ENCODE measurements around the gene AMIGO3.
A peak's percentile ranks its signal among the peaks of the same experiment; 100 is the strongest.
"Not testable (repeated sequence)": the region's sequence is repeated elsewhere in the genome, so short reads cannot be mapped to it uniquely, and the experiment has no call there.

AMIGO3 gene

DNA sequence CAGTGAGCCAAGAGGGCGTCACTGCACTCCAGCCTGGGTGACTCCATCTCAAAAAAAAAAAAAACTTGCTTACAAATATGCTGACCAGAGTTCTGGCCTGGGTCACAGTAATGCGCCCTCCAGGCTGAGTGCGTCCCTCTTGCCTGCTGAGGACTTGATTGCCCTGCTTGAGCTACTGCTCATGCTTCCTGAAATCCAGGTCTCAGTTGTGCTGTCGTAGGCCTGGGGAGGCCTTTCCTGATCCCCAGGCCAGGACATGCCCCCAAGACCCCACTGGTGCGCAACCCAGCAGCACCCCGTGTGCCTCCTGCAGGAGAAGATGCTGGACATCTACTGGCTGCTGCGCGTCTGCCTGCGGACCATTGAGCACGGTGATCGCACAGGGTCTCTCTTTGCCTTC, 7.3 kb downstream of the AMIGO3 start:
- DNase-seq (ENCODE audit: low read depth in 2 of 2) = no peak

DNA sequence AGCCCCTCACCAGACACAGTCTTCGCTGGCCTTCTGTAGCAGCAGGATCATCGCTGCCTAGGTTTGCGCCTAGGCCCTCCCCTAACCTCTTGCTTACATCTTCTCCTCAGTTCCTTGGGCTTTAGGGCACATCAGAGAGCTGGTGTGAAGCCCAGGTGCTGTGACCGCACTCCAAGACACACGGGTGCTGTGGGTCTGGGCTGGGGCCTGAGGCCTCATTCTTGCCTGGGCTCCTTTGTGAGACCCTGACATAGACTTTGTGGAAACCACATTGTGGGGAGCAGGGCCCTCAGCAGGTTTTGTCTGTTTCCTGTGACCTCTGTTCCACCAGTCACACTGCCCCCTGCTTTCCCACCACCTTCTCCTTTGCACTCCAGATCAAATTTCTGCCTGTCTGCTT, 8.0 kb downstream of the AMIGO3 start:
- DNase-seq (ENCODE audit: low read depth in 2 of 2) = no peak

DNA sequence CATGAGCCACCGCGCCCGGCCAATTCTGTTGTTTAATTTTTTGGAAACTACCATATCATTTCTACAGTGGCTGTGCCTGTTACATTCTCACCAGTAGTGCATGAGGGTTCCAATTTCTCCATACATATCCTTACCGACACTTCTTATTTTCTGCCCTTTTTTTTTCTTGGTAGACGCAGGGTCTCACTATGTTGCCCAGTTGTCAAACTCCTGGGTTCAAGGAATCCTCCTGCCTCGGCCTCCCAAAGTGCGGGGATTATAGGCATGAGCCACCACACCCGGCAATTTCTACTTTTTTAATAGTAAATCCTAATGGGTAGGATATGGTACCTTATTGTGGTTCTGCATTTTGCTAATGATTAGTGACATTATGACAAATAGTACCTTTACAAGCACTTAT, 9.6 kb downstream of the AMIGO3 start:
- no peak for DNase-seq (ENCODE audit: low read depth in 2 of 2)

DNA sequence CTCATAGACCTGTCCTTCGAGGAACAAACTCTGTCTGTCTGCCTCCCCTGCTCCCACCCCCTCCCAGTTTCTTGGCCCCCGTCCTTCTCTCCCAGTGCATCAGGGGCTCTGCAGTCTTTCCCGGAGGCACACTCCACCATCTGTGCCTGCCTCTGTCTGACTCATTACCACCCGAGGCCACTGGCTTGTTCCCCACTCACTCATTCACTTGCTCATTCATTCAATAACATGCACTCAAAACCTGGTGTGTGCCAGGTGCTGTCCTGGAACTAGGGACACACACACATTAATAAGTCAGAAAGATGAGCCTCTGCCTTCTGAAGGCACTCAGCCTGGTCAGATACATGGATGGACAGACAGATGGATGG, 12.4 kb downstream of the AMIGO3 start:
- no peak for DNase-seq (ENCODE audit: low read depth in 2 of 2)

GRCh38 chr3:49706456-49707112, 12.9 kb downstream of the AMIGO3 start:
- DNase-seq (ENCODE audit: low read depth in 2 of 2) = no peak

DNA sequence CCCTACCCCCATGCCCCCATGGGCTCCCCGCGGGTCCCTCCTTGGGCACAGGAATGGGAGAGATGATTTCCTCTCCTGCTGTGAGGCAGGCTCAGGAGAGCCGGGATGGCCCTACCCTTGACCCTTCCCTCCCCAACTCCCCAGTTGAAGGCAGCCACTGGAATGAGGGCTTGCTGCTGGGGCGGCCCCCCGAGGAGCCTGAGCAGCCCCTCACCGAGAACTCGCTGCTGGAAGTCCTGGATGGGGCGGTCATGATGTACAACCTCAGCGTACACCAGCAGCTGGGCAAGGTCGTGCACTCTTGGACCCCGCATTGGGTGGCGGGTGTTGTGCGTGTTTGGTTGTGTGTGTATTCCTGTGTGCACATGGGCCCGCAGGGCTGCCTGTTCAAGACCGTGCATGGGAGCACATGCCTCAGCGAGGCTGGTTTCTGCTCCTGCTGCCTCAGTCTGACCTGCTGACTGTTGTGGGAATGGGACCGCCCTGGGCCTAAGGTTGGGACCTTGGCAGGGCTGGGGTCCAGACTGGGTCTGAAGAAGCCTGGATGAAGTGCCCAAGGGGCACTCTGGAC, 14.0 kb downstream of the AMIGO3 start:
- no peak for DNase-seq (ENCODE audit: low read depth in 2 of 2)

- DNase-seq (ENCODE audit: low read depth in 2 of 2) = no peak
Measured at GRCh38 chr3:49704629-49705028, 14.9 kb downstream of the AMIGO3 start.

DNA sequence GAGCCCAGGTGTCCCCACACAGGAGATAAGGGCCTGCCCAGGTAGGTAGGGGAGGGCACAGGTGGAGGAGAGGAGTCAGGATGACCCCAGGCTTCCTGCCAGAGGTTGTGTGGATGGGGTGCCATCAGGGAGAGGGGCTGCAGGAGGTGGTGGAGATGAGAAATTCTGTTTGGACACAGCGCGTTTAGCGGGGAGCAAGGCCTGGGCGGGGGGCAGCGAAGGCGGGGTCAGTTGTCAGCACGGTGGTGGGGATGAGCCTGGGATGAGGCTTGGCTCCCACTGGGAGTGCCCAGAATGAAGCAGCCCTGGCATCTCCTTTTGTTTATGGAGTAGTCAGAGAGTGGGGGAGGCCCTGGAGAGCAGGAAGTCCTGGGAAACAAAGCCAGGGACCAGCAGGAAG, 15.5 kb downstream of the AMIGO3 start:
- no peak for DNase-seq (ENCODE audit: low read depth in 2 of 2)

GRCh38 chr3:49703443-49703927, 16.0 kb downstream of the AMIGO3 start:
- peak; percentile 22 to 25 for DNase-seq (ENCODE audit: low read depth in 2 of 2)

DNA sequence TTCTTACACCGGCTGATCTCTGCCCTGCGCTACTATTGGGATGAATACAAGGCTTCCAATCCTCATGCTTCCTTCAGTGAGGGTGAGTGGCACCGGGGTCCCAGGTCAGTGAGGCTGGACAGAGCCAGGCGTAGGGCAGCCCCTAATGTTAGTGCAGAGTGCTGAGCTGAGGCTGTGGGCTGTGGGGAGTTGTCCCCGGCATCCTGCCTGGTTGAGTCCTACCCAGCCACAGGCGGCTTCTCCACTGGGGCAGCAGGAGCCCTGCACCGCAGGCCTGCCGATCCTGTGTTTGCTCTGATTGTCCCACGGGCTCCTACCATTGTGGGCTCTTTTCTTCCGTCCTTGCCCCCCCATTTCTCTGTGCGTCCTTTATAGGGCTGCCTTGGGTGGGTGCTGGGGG, 16.8 kb downstream of the AMIGO3 start:
- no peak for DNase-seq (ENCODE audit: low read depth in 2 of 2)

DNA sequence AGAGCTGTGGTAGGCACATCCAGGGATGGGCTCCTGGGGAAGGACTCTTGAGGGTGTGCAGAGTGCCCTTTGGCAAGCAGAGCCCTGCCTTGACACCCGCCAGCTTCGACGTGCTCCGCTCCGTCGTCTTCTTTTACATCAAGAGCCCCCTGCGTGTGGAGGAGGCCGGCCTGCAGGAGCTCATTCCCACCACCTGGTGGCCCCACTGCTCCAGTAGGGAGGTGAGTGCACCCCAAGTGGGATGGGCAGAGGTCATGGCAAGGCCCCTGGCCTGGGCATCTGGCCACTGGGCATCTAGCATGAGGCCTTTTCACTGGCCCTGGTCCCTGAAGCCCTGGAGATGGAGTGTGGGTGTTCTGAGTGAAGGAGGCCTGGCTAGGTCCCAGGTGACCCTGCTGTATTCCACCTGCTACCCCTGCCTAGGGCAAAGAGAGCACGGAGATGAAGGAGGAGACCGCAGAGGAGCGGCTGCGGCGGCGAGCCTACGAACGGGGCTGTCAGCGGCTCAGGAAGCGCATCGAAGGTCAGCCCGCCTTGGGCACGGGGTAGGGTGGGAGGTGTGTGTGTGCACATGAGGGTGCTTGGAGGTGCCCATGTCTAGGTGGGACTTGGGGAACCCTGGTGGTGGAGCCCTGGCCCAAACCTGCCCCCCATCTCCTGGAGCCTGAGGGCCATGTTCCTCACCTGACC, 18.0 kb downstream of the AMIGO3 start:
- DNase-seq (ENCODE audit: low read depth in 2 of 2) = no peak

DNA sequence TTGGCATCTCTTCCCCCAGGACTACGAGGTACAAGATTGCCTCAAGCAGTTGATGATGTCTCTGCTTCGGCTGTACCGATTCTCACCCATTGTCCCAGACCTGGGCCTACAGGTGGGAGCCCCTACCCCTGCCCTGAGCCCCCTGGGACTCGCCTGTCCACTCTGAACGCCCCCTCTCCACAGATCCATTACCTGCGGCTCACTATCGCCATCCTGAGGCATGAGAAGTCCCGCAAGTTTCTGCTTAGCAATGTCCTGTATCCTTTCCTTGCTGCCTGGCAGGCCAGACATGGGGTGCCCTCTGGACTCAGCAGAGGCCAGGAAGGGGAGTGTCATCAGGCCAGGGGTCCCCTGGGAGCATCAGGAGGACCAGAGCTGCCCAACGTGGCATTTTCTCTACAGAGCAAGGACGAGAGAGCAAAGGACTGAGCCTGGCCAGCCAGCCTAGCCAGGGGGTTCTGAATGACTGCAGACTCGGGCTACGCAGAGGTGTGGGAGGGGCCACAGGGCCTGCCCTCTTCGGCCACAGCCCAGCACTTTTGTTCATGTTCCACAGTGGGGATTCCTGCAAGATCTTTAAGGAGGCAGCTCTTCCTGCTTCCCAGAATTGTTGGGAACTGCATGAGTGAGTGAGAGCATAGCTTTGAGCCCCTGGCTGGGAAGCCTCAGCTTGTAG, 18.9 kb downstream of the AMIGO3 start:
- DNase-seq (ENCODE audit: low read depth in 2 of 2) = no peak

DNA sequence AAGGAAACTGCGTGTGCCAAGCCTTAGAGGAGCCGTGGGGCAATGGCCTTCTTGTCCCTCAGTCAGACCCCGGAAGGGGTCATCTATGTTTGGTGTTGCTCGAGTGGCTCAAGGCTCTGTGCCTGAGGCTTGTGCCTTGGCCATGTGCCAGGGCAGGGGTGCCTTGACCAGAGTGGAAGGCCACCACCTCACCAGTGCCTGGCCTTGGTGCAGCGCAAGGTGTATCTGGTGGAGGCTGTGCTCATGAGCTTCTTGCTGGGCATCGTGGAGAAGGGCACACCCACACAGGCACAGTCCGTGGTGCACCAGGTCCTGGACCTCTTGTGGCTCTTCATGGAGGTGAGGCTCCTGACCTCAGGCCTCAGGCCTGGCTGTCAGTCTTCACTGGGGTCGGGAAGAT, 19.5 kb downstream of the AMIGO3 start:
- DNase-seq (ENCODE audit: low read depth in 2 of 2) = no peak

- DNase-seq (ENCODE audit: low read depth in 2 of 2) = no peak
Measured at GRCh38 chr3:49699281-49699979, 20.1 kb downstream of the AMIGO3 start.

GRCh38 chr3:49695350-49696015, 24.0 kb downstream of the AMIGO3 start:
- DNase-seq (ENCODE audit: low read depth in 2 of 2) = not testable (repeated sequence)

- not testable (repeated sequence) for DNase-seq (ENCODE audit: low read depth in 2 of 2)
Measured at GRCh38 chr3:49694409-49695070, 24.9 kb downstream of the AMIGO3 start.

GRCh38 chr3:49691481-49691880, 28.0 kb downstream of the AMIGO3 start:
- not testable (repeated sequence) for DNase-seq (ENCODE audit: low read depth in 2 of 2)

GRCh38 chr3:49690856-49691255, 28.6 kb downstream of the AMIGO3 start:
- DNase-seq (ENCODE audit: low read depth in 2 of 2) = not testable (repeated sequence)

DNA sequence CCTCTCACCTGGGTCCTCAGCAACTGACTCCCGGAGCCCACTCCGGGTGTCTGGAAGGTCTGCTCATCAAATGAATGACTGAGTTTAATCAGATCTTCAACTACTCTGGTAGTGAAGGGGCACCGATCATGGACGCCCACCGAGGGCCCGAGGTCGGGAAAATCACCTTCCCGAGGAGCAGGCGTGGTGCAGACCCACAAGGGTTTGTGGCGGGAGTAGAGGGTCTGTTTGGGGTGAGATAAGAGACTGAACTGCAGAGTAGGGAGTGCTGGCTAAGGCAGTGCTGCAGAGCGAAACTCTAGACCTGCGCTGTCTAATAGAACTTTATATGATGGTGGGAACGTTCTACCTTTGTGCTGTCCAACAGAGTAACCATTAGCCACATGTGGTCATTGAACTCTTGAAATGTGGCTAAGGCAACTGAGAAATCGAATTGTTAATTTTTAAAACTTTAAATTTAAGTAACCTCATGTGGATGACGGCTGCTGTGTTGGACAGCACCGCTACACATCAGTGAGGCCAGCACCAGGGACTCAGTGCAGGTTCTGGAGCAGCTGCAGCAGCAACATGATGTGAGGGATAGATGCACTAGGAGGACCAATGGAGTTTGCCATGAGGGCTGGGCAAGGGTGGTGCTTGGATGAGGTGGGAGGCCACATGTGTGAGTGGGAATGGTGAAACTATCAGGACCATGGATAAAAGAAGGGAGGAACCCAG, 29.4 kb downstream of the AMIGO3 start:
- DNase-seq (ENCODE audit: low read depth in 2 of 2) = not testable (repeated sequence)
